HT-29 (cell line): ENCODE data around the gene KCNN1. TPM values are rescaled to one million over a fixed set of nuclear protein-coding genes. Genes with fewer than 3 reads are reported as not detected.
A peak's percentile ranks its signal among the peaks of the same experiment; 100 is the strongest.
"Not testable (repeated sequence)": the region's sequence is repeated elsewhere in the genome, so short reads cannot be mapped to it uniquely, and the experiment has no call there.

ENCODE experiments used
- DNase-seq: peaks from one replicate; pipeline ENCODE4 v3.0.0-alpha.2; 2015; ENCODE audit warnings: low spot score
- small RNA-seq: library from RNA; depleted of rRNA; stranded (forward); fragments of <200 nt; gene quantifications from one replicate; pipeline ENCODE3, GENCODE V24; 2014
- total RNA-seq: library from RNA; depleted of rRNA; stranded (reverse); fragments of >200 nt; shearing (Covaris generic); gene quantifications from 2 replicates; pipeline ENCODE4 v1.2.3, GENCODE V29; 2014; rRNA removed

The KCNN1 gene
- total RNA-seq, 1 experiment from 2014 or later: 0.28 TPM

- DNase-seq: no peak
Measured at GRCh38 chr19:18027151-18027550, 60.2 kb downstream of the KCNN1 start.

DNA sequence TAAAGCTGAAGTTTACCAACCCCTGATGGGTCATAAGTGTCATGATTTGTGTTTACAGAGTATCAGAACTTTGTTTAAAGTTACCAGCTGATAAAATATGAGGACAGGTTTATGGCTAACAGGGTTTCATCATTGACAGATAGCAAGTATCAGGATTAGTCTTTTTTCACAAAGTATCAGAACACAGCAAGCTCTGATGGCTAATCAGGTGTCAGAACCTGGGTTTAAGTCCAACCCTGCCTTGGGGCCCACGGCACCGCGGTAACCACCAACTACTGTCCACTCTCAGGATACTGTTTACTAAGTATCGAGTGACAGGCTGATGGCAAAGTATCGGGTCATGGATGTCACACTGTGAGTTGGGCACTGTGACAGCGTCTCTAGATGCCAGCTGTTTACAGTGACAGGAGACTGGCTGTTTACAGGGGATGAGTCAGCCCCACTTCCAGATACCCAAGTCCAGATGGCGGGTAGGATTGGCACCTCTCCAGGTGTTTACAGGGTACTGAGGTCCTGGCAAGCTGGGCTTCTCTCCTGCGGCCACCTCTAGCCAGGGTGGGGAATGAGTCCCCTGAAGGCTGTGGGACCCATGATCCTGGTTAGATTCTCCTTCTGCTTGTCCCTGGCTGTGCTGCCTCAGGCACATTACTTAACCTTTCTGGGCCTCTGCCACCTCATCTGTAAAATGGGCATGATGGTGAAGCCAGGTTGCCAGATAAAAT, 62.9 kb downstream of the KCNN1 start:
- peak; percentile 59 for DNase-seq

DNA sequence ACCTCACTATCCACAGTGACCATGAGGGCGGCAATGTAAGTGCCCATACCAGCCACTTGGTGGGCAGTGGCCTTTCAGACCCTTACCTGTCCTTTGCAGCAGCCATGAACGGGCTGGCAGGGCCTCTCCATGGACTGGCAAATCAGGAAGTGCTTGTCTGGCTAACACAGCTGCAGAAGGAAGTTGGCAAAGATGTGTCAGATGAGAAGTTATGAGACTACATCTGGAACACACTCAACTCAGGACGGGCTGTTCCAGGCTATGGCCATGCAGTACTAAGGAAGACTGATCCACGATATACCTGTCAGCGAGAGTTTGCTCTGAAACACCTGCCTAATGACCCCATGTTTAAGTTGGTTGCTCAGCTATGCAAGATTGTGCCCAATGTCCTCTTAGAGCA, 64.5 kb downstream of the KCNN1 start:
- DNase-seq: not testable (repeated sequence)

- not testable (repeated sequence) for DNase-seq
Measured at GRCh38 chr19:18032102-18032501, 65.2 kb downstream of the KCNN1 start.

GRCh38 chr19:18041054-18041453, 74.1 kb downstream of the KCNN1 start:
- DNase-seq: no peak

- no peak for DNase-seq
Measured at GRCh38 chr19:18043676-18044075, 76.8 kb downstream of the KCNN1 start.

GRCh38 chr19:18044825-18045304, 78.0 kb downstream of the KCNN1 start:
- peak; percentile 59 for DNase-seq

- DNase-seq: no peak
Measured at GRCh38 chr19:18045307-18046050, 78.6 kb downstream of the KCNN1 start.

- no peak for DNase-seq
Measured at GRCh38 chr19:18046059-18046718, 79.3 kb downstream of the KCNN1 start.

GRCh38 chr19:18049385-18049784, 82.5 kb downstream of the KCNN1 start:
- no peak for DNase-seq

Small RNA genes within 50 kb of the gene (small RNA-seq; reads per million reads assigned to genes)
- 0.36 reads per million for gene RNA5SP468

Other genes with a start within 250 kb of the KCNN1 start
- 21.8 and 21.9 TPM in 2 replicates for gene MAP1S, start 247.6 kb upstream of the KCNN1 start, total RNA-seq
- 0.42 and 1.2 TPM in 2 replicates for gene FCHO1, start 215.6 kb upstream of the KCNN1 start, total RNA-seq
- gene B3GNT3, start 172.0 kb upstream of the KCNN1 start, total RNA-seq: 44.3 and 49.6 TPM in 2 replicates
- not detected in 2 replicates for gene INSL3, start 145.6 kb upstream of the KCNN1 start, total RNA-seq
- gene JAK3, start 119.1 kb upstream of the KCNN1 start, total RNA-seq: 0.23 and 0.31 TPM in 2 replicates
- gene RPL18A, start 107.2 kb upstream of the KCNN1 start, total RNA-seq: 2,120 and 2,211 TPM in 2 replicates
- not detected in 2 replicates for gene SLC5A5, start 95.2 kb upstream of the KCNN1 start, total RNA-seq
- gene CCDC124, start 34.1 kb upstream of the KCNN1 start, total RNA-seq: 77.2 and 85.3 TPM in 2 replicates
- gene ARRDC2, start 41.1 kb downstream of the KCNN1 start, total RNA-seq: 39.1 and 40.5 TPM in 2 replicates
- not detected in 2 replicates for gene IL12RB1, start 119.8 kb downstream of the KCNN1 start, total RNA-seq
- 8.6 and 13.8 TPM in 2 replicates for gene MAST3, start 130.7 kb downstream of the KCNN1 start, total RNA-seq
- 26.4 and 37.7 TPM in 2 replicates for gene PIK3R2, start 186.1 kb downstream of the KCNN1 start, total RNA-seq
- gene IFI30, start 206.7 kb downstream of the KCNN1 start, total RNA-seq: 58.9 and 74.6 TPM in 2 replicates
- 42.3 and 54.3 TPM in 2 replicates for gene MPV17L2, start 226.1 kb downstream of the KCNN1 start, total RNA-seq
- 1.2 and 2.7 TPM in 2 replicates for gene RAB3A, start 236.9 kb downstream of the KCNN1 start, total RNA-seq